Gastroesophageal sphincter (tissue), 3 donors: Measurements from ENCODE around the gene TPD52L2.
"Not testable (repeated sequence)": the region's sequence is repeated elsewhere in the genome, so short reads cannot be mapped to it uniquely, and the experiment has no call there.

ENCODE experiments used
- POLR2A ChIP-seq, 2 donors: fragments of 450-650 bp; IDR thresholded peaks; one replicate each; pipeline ENCODE4 v1.6.1; 2017; ENCODE audit warnings: antibody characterized with exemption in 2 of 2, mild to moderate bottlenecking in 2 of 2, moderate library complexity in 1 of 2
- TF ChIP-seq, protein P1 (sequence below), 4 experiments: fragments of 200-600 bp in 2 of 4; fragments of 450-650 bp in 2 of 4; sonication (generic) in 1 of 4; IDR thresholded peaks; one replicate each; pipeline ENCODE4 v1.5.1; 2017 to 2019; ENCODE audit warnings: antibody characterized with exemption in 4 of 4, mild to moderate bottlenecking in 2 of 4, moderate library complexity in 2 of 4

DNA sequence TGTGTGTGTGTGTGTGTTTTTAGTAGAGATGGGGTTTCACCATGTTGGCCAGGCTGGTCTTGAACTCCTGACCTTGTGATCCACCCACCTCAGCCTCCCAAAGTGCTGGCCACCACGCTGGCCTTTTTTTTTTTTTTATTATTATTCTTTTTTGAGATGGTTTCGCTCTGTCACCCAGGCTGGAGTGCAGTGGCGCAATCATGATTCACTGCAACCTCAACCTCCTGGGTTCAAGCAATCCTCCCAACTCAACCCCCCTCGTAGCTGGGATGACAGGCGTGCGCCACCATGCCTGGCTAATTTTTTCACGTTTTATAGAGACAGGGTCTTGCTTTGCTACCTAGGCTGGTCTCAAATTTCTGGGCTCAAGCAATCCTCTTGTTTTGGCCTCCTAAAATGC lies 9.2 kb downstream of the TPD52L2 start:
- TF ChIP-seq, protein P1, sequence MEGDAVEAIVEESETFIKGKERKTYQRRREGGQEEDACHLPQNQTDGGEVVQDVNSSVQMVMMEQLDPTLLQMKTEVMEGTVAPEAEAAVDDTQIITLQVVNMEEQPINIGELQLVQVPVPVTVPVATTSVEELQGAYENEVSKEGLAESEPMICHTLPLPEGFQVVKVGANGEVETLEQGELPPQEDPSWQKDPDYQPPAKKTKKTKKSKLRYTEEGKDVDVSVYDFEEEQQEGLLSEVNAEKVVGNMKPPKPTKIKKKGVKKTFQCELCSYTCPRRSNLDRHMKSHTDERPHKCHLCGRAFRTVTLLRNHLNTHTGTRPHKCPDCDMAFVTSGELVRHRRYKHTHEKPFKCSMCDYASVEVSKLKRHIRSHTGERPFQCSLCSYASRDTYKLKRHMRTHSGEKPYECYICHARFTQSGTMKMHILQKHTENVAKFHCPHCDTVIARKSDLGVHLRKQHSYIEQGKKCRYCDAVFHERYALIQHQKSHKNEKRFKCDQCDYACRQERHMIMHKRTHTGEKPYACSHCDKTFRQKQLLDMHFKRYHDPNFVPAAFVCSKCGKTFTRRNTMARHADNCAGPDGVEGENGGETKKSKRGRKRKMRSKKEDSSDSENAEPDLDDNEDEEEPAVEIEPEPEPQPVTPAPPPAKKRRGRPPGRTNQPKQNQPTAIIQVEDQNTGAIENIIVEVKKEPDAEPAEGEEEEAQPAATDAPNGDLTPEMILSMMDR (IDR thresholded peaks at IDR 0.05): not testable (repeated sequence)
- not testable (repeated sequence) for TF ChIP-seq POLR2A (IDR thresholded peaks at IDR 0.05)
